ENCODE measurements around the gene STPG3.

STPG3 gene

DNA sequence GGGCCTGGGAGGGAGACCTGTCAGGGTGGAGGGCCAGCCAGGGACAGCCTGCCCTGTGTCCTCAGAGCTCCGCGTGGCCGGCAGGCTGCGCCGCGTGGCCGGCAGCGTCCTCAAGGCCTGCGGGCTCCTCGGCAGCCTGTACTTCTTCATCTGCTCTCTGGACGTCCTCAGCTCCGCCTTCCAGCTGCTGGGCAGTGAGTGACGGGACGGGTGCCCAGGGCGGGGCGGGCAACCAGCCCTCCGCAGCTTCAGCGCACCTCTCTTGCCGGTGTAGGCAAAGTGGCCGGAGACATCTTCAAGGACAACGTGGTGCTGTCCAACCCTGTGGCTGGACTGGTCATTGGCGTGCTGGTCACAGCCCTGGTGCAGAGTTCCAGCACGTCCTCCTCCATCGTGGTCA lies 18.6 kb upstream of the STPG3 start:
- H3K4me3 ChIP-seq (ENCODE audit: low read depth, low read length) = no peak overlapping the region
- no peaks in the 10 kb centered on the region for H3K9me3 ChIP-seq
- peaks cover 11% of the 10 kb centered on the region for H3K4me1 ChIP-seq
- H3K36me3 ChIP-seq = no peaks in the 10 kb centered on the region
- DNase-seq = no peak
- TF ChIP-seq, protein P1, sequence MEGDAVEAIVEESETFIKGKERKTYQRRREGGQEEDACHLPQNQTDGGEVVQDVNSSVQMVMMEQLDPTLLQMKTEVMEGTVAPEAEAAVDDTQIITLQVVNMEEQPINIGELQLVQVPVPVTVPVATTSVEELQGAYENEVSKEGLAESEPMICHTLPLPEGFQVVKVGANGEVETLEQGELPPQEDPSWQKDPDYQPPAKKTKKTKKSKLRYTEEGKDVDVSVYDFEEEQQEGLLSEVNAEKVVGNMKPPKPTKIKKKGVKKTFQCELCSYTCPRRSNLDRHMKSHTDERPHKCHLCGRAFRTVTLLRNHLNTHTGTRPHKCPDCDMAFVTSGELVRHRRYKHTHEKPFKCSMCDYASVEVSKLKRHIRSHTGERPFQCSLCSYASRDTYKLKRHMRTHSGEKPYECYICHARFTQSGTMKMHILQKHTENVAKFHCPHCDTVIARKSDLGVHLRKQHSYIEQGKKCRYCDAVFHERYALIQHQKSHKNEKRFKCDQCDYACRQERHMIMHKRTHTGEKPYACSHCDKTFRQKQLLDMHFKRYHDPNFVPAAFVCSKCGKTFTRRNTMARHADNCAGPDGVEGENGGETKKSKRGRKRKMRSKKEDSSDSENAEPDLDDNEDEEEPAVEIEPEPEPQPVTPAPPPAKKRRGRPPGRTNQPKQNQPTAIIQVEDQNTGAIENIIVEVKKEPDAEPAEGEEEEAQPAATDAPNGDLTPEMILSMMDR (IDR thresholded peaks at IDR 0.05; ENCODE audit: low read depth, low read length) = no peak
- H3K27me3 ChIP-seq = no peaks in the 10 kb centered on the region

DNA sequence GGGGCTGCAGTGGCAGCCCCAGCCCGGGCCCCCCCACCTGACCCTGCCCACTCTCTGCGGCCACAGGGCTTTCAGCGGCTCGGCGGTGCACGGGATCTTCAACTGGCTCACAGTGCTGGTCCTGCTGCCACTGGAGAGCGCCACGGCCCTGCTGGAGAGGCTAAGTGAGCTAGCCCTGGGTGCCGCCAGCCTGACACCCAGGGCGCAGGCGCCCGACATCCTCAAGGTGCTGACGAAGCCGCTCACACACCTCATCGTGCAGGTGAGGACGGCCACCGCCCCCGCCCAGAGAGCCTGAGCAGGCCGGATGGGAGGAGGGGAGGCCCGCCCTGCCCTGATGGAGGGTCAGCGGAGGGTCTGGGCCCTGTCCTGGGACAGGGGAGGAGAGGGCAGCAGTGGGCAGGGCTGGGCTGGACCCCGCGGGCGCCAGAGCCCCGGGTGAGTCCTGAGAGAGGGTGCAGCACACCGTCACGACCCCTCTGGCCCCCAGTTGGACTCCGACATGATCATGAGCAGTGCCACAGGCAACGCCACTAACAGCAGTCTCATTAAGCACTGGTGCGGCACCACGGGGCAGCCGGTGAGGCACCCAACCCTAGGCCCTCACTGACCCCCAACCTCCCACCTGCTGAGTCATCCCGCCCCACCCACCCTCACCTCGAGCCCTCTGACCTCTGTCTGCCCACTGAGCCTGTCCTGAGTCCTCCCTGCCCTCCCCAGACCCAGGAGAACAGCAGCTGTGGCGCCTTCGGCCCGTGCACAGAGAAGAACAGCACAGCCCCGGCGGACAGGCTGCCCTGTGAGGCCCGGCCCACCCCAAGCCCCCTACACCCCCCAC lies 17.7 kb upstream of the STPG3 start:
- H3K4me1 ChIP-seq = peaks cover 11% of the 10 kb centered on the region
- TF ChIP-seq, protein P1 (IDR thresholded peaks at IDR 0.05; ENCODE audit: low read depth, low read length) = no peak
- H3K27me3 ChIP-seq = no peaks in the 10 kb centered on the region
- no peak for DNase-seq
- H3K9me3 ChIP-seq = no peaks in the 10 kb centered on the region
- H3K4me3 ChIP-seq (ENCODE audit: low read depth, low read length) = no peak overlapping the region
- no peaks in the 10 kb centered on the region for H3K36me3 ChIP-seq

DNA sequence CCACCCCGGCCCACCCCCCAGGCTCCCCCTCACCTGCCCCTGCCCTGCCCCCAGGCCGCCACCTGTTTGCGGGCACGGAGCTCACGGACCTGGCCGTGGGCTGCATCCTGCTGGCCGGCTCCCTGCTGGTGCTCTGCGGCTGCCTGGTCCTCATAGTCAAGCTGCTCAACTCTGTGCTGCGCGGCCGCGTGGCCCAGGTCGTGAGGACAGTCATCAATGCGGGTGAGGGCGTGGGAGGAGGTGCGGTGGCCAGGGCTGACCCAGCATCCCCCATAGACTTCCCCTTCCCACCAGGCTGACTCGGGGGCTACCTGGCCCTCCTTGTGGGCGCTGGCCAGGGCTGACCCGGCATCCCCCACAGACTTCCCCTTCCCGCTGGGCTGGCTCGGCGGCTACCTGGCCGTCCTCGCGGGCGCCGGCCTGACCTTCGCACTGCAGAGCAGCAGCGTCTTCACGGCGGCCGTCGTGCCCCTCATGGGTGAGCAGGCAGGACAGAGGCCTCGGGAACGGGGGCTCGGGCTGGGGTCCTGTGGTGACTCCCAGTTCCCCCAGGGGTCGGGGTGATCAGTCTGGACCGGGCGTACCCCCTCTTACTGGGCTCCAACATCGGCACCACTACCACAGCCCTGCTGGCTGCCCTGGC lies 16.9 kb upstream of the STPG3 start:
- Histone ChIP-seq H3K4me1 (peaks cover 7% of the 10 kb centered on the region), H3K9me3 (no peaks in the 10 kb centered on the region), H3K27me3 (no peaks in the 10 kb centered on the region), H3K4me3 (ENCODE audit: low read depth, low read length) (no peak overlapping the region), H3K36me3 (no peaks in the 10 kb centered on the region)
- DNase-seq = no peak
- TF ChIP-seq, protein P1 (IDR thresholded peaks at IDR 0.05; ENCODE audit: low read depth, low read length) = no peak

DNA sequence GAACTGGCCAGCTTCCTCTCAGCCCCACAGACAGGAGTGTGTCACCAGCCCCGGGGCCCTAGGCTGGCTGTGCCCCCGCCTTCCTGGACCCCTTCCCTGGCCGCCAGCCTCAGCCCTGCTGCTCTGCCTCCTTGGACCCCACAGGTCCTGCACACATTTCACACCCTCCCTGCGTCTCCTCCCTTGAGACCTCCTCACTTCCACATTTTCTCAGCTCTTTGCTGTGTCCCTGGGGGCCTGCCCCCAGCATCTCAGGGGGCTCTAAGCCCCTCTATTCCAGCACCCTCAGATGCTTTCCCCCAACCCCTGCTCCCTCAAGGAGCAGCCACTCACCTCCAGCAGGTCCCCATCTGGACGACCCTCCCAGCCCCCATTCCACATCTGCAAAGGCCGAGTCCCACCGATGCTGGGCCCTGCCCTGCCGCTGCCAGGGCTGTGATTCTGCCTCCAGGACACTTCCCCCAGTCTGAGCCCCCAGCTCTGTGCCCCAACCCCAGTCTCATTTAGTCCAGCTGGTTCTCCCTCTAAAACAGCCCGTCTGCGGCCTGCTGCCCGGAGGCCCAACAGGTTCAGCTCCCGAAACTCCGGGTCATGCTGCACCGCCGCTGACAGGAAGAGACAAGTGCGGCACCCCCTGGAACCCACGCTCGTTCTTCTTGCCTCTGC lies 16.2 kb upstream of the STPG3 start:
- no peak for DNase-seq
- Histone ChIP-seq H3K27me3 (no peaks in the 10 kb centered on the region), H3K4me3 (ENCODE audit: low read depth, low read length) (no peak overlapping the region), H3K36me3 (no peaks in the 10 kb centered on the region), H3K9me3 (no peaks in the 10 kb centered on the region), H3K4me1 (peaks cover 4% of the 10 kb centered on the region)
- TF ChIP-seq, protein P1 (IDR thresholded peaks at IDR 0.05; ENCODE audit: low read depth, low read length) = no peak

DNA sequence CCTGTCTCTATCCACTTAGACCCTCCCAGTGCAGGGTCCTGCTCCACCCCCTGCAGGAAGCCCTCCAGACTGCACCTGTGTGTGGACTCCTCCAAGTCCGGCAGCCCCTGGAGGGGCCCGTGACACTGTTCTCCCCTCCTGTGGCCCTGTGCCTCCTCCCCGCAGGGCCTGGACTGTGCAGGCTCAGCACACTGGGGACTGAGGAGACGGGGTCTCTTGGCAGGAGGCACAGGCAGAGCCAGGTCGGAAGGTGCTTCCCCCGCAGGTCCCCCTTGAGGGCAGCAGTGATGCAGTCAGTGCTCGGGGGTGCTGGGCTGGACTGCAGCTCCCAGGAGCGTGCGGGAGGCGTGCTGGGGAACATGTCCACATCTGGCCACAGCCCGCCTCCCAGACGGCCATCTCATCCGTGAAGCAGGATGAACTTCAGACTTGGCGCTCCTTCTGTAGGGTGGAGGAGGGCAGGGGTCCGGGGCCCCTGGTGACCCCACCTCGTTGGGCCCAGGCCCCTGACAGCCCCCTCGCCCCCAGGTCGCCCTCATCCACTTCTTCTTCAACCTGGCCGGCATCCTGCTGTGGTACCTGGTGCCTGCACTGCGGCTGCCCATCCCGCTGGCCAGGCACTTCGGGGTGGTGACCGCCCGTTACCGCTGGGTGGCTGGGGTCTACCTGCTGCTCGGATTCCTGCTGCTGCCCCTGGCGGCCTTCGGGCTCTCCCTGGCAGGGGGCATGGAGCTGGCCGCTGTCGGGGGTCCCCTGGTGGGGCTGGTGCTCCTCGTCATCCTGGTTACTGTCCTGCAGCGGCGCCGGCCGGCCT lies 15.5 kb upstream of the STPG3 start:
- H3K9me3 ChIP-seq = no peaks in the 10 kb centered on the region
- no peaks in the 10 kb centered on the region for H3K36me3 ChIP-seq
- no peak for DNase-seq
- H3K4me1 ChIP-seq = peaks cover 4% of the 10 kb centered on the region
- no peaks in the 10 kb centered on the region for H3K27me3 ChIP-seq
- H3K4me3 ChIP-seq (ENCODE audit: low read depth, low read length) = no peak overlapping the region
- TF ChIP-seq, protein P1 (IDR thresholded peaks at IDR 0.05; ENCODE audit: low read depth, low read length) = peak; percentile 25

Measured in BE2C (cell line).